Neuronal stem cell (in vitro differentiated cells): Measurements from ENCODE around the gene GYS2.

Source experiments
- DNase-seq: peaks from one replicate; pipeline ENCODE4 v3.0.0-alpha.2; 2013; ENCODE audit warnings: low spot score
- H2AFZ ChIP-seq: one replicate; pipeline ENCODE4 v1.6.1; 2013; ENCODE audit warnings: mild to moderate bottlenecking, low read length, inconsistent platforms
- H2AK5ac ChIP-seq: 2 replicates; pipeline ENCODE4 v1.6.1; 2013; ENCODE audit warnings: low read depth, mild to moderate bottlenecking, inconsistent platforms, low read length, moderate library complexity, mixed read lengths
- H2BK120ac ChIP-seq: 2 replicates; pipeline ENCODE4 v1.6.1; 2013; ENCODE audit warnings: low read depth, mild to moderate bottlenecking, inconsistent platforms, low read length, moderate library complexity, mixed read lengths
- H2BK12ac ChIP-seq: one replicate; pipeline ENCODE4 v1.6.1; 2013; ENCODE audit warnings: low read length, inconsistent platforms
- H2BK15ac ChIP-seq: 2 replicates; pipeline ENCODE4 v1.6.1; 2013; ENCODE audit warnings: mild to moderate bottlenecking, low read length, inconsistent platforms, mixed read lengths
- H2BK5ac ChIP-seq: one replicate; pipeline ENCODE4 v1.6.1; 2013; ENCODE audit warnings: inconsistent platforms, mild to moderate bottlenecking, low read length, moderate library complexity
- H3K14ac ChIP-seq: one replicate; pipeline ENCODE4 v1.6.1; 2013; ENCODE audit warnings: low read length, inconsistent platforms
- H3K18ac ChIP-seq: 2 replicates; pipeline ENCODE4 v1.6.1; 2013; ENCODE audit warnings: low read length, inconsistent platforms
- H3K23ac ChIP-seq: 2 replicates; pipeline ENCODE4 v1.6.1; 2013; ENCODE audit warnings: low read depth, mild to moderate bottlenecking, mixed read lengths, low read length, inconsistent platforms; ENCODE audit not compliant: poor library complexity
- H3K27ac ChIP-seq: replicated peaks from 3 replicates; pipeline ENCODE4 v1.5.1; 2013; ENCODE audit warnings: low read length, inconsistent platforms
- H3K27me3 ChIP-seq, 3 experiments: 2 replicates each; pipeline ENCODE4 v1.6.1; 2013; ENCODE audit warnings: low read length in 3 of 3, mild to moderate bottlenecking in 2 of 3, inconsistent platforms in 1 of 3, low read depth in 1 of 3, mixed read lengths in 1 of 3, moderate library complexity in 1 of 3; ENCODE audit not compliant: control insufficient read depth in 3 of 3, insufficient read depth in 3 of 3
- H3K36me3 ChIP-seq, 2 donors: replicated peaks in 1 of 2; 2 replicates each; pipeline ENCODE4 v1.6.1; 2013; ENCODE audit warnings: low read length in 2 of 2; ENCODE audit not compliant: control insufficient read depth in 2 of 2, insufficient read depth in 2 of 2
- H3K4ac ChIP-seq: 2 replicates; pipeline ENCODE4 v1.6.1; 2013; ENCODE audit warnings: inconsistent platforms, mild to moderate bottlenecking, low read length, moderate library complexity
- H3K4me1 ChIP-seq, 2 donors: 1 replicate in 1 of 2; 2 replicates in 1 of 2; pipeline ENCODE4 v1.6.1; 2013; ENCODE audit warnings: low read length in 2 of 2, low read depth in 1 of 2; ENCODE audit not compliant: control insufficient read depth in 2 of 2, insufficient read depth in 1 of 2
- H3K4me2 ChIP-seq: one replicate; pipeline ENCODE4 v1.6.1; 2013; ENCODE audit warnings: mild to moderate bottlenecking, low read length, inconsistent platforms; ENCODE audit not compliant: insufficient read depth, poor library complexity, severe bottlenecking
- H3K4me3 ChIP-seq, 2 donors: 2 replicates each; pipeline ENCODE4 v1.5.1; 2013; ENCODE audit warnings: low read length in 2 of 2, mild to moderate bottlenecking in 2 of 2, inconsistent platforms in 1 of 2, moderate library complexity in 1 of 2
- H3K79me1 ChIP-seq: one replicate; pipeline ENCODE4 v1.6.1; 2013; ENCODE audit warnings: low read depth, mild to moderate bottlenecking, inconsistent platforms, low read length, moderate library complexity
- H3K9ac ChIP-seq: one replicate; pipeline ENCODE4 v1.6.1; 2013; ENCODE audit warnings: mild to moderate bottlenecking, low read depth, low read length, inconsistent platforms; ENCODE audit not compliant: poor library complexity
- H3K9me3 ChIP-seq, 2 donors: replicated peaks in 1 of 2; 2 replicates each; pipeline versions ENCODE3 to v1.6.1; 2013; ENCODE audit warnings: low read length in 2 of 2, mild to moderate bottlenecking in 2 of 2, inconsistent platforms in 1 of 2, low read depth in 1 of 2, mixed read lengths in 1 of 2, moderate library complexity in 1 of 2; ENCODE audit not compliant: control insufficient read depth in 2 of 2, insufficient read depth in 1 of 2
- H4K8ac ChIP-seq: one replicate; pipeline ENCODE4 v1.6.1; 2013; ENCODE audit warnings: low read depth, mild to moderate bottlenecking, inconsistent platforms, low read length, moderate library complexity
- H4K91ac ChIP-seq: one replicate; pipeline ENCODE4 v1.6.1; 2013; ENCODE audit warnings: low read length, low read depth, mild to moderate bottlenecking, inconsistent platforms; ENCODE audit not compliant: poor library complexity
- WGBS, 2 donors: extraction: QIAGEN DNeasy Blood & Tissue Kit; methylation state at CpG; one replicate each; pipeline ENCODE4 v1.1.7; 2013; ENCODE audit warnings: missing lambda C conversion rate in 2 of 2, mixed read lengths in 1 of 2; ENCODE audit not compliant: insufficient read length in 2 of 2, insufficient replicate concordance in 1 of 2; ENCODE audit errors: extremely low coverage in 2 of 2; 5-methylcytosine and 5-hydroxymethylcytosine counted together

GYS2 gene

DNA sequence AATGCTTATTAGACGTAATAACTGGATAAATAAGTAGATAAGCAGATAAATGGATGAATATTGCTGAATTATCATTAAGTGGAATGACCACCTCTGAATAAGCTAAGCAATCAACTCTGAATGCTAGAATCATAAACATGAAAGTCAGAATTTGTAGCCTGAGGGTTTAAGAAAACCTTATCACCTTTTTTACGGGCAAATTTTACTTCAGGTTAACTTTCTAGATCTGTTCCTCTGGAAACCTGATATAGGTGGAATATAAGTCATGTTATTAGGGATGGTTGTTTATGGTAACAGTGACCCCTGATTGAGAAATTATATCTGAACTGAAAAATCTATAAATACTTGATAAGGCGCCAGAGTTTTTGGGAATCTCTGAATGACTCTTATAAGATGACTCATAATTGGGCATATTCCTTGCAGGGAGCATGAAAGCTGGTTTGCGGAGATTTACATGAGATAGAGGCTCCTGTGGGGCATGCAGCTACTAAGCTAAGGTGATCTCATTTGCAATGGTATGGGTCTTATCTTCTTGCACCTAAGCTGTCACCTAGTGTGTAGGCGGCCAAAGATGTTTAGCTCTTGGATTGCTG is 66.5 kb downstream of the GYS2 start:
- Histone ChIP-seq H4K91ac (no peak overlapping the region), H2BK120ac (no peak overlapping the region), H3K4me1 (no peaks in the 10 kb centered on the region), H2AFZ (no peak overlapping the region), H3K18ac (no peak overlapping the region), H2BK5ac (no peak overlapping the region), H3K27me3 (no peaks in the 10 kb centered on the region), H2BK12ac (no peak overlapping the region), H4K8ac (no peak overlapping the region), H3K4me3 (no peak overlapping the region), H3K9me3 (no peaks in the 10 kb centered on the region), H3K9ac (no peak overlapping the region), H3K79me1 (no peaks in the 10 kb centered on the region), H2AK5ac (no peak overlapping the region), H3K4me2 (no peak overlapping the region), H3K23ac (no peak overlapping the region), H3K14ac (no peak overlapping the region), H2BK15ac (no peak overlapping the region), H3K36me3 (no peaks in the 10 kb centered on the region), H3K4ac (no peak overlapping the region), H3K27ac (no peak overlapping the region)
- DNase-seq, result no peak
- no CpG with 5 or more reads among the region's 5 CpGs for WGBS, 2 donors

DNA sequence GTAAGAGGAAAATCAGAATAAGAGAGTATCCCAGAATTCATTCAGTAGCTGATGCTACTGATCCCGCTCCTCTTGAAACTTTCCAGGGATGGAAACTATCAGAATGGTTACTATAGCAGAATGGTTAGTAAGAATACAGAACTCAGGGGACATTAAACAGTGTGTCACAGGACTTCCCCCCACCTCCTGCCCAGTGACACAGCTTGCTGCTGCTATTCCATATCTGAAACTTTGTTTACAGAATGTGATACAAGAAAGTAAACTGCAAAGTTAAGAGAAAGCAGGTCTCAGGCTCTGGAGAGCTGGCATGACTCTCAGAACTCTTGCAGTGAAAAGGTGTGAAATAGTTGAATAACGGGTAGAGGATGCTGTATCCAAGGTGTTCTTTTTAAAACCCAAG is 75.2 kb downstream of the GYS2 start:
- peaks cover 0 to 15% (median 11%) of the 10 kb centered on the region in 3 experiments for H3K27me3 ChIP-seq

DNA sequence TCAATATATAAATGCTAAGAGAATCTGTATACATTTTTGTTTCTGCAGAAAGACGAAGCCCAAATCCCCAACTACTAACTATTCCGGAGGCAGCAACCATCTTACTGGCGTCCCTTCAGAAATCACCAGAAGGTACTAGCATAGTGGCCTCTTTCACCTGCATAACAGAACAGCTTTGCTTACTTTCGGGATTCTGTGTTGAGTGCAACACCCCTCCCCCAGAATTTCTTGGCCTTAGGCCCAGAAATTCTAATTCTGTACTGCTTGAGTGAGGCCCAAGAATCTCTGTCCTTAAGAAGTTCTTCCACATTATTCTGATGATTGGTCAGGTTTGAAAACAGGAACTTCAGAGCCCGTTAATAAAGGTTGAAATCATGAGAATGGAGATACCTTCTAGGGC is 75.7 kb downstream of the GYS2 start:
- H3K79me1 ChIP-seq, result no peaks in the 10 kb centered on the region
- no peak overlapping the region for H4K91ac ChIP-seq
- DNase-seq, result no peak
- H3K4me1 ChIP-seq, result peaks cover 0 to 1% of the 10 kb centered on the region in 2 donors
- no peak overlapping the region for H2BK5ac ChIP-seq
- H3K4ac ChIP-seq, result no peak overlapping the region
- no peak overlapping the region for H3K27ac ChIP-seq
- H3K27me3 ChIP-seq, result peaks cover 0 to 15% (median 11%) of the 10 kb centered on the region in 3 experiments
- H4K8ac ChIP-seq, result no peak overlapping the region
- no peak overlapping the region for H3K14ac ChIP-seq
- H3K18ac ChIP-seq, result no peak overlapping the region
- H3K4me3 ChIP-seq, result no peak overlapping the region
- H3K9ac ChIP-seq, result no peak overlapping the region
- no peak overlapping the region for H2AFZ ChIP-seq
- H2BK120ac ChIP-seq, result no peak overlapping the region
- H2BK12ac ChIP-seq, result no peak overlapping the region
- no peak overlapping the region for H2AK5ac ChIP-seq
- H2BK15ac ChIP-seq, result no peak overlapping the region
- no peaks in the 10 kb centered on the region for H3K9me3 ChIP-seq
- H3K36me3 ChIP-seq, result no peaks in the 10 kb centered on the region
- no CpG with 5 or more reads among the region's 5 CpGs for WGBS, 2 donors
- no peak overlapping the region for H3K4me2 ChIP-seq
- H3K23ac ChIP-seq, result no peak overlapping the region

More for the DNA sequence above, 75.2 kb downstream of the GYS2 start:
- H3K36me3 ChIP-seq, result no peaks in the 10 kb centered on the region
- no peak overlapping the region for H2AFZ ChIP-seq
- no peak overlapping the region for H3K4ac ChIP-seq
- H3K4me1 ChIP-seq, result peaks cover 0 to 1% of the 10 kb centered on the region in 2 donors
- H3K27ac ChIP-seq, result no peak overlapping the region
- no peak overlapping the region for H3K4me2 ChIP-seq
- DNase-seq, result no peak
- no peak overlapping the region for H3K23ac ChIP-seq
- H2BK5ac ChIP-seq, result no peak overlapping the region
- H3K9ac ChIP-seq, result no peak overlapping the region
- no peaks in the 10 kb centered on the region for H3K9me3 ChIP-seq
- no peaks in the 10 kb centered on the region for H3K79me1 ChIP-seq
- H3K4me3 ChIP-seq, result no peak overlapping the region
- no peak overlapping the region for H4K91ac ChIP-seq
- no peak overlapping the region for H2BK12ac ChIP-seq
- H2BK15ac ChIP-seq, result no peak overlapping the region
- no CpG with 5 or more reads among the region's 2 CpGs for WGBS, 2 donors
- H2BK120ac ChIP-seq, result no peak overlapping the region
- H4K8ac ChIP-seq, result no peak overlapping the region
- H3K18ac ChIP-seq, result no peak overlapping the region
- no peak overlapping the region for H3K14ac ChIP-seq
- no peak overlapping the region for H2AK5ac ChIP-seq

DNA sequence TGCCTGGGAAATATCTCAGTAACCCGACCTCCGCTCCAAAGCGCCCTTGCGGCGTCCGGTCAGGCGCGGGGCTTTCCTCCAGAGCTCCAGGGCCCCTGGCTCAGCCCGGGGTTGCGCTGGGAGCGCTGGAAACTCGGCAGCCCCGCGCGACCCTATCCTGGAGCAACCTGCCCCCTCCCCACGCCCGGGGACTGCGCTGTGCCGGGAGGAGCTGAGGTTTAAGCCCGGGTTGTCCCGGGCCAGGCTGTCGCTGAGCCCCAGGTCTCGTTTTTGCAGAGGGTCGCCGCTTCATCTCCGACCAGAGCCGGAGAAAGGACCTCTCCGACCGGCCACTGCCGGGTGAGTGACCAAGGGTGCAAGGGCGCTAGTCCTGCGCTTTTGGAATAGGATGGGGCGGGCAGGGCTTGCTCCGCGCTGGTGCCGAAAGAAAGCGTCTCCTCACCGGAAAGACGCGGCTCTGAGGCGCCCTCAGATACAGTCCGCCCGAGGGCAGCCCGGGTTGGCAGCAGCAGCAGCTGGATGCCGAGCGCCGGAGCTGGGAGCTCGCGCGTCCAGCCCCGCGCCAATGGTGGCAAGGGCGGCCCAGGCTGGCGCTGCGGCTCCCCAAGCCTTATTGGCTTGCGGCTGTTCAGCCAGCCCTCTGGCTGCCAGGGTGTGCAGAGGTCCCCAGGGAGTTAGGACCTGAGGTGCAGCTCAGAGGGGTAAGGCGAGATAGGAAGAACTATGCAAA is 77.0 kb downstream of the GYS2 start:
- H3K23ac ChIP-seq, result no peak overlapping the region
- H3K27ac ChIP-seq, result no peak overlapping the region
- no peak overlapping the region for H3K4ac ChIP-seq
- H2BK120ac ChIP-seq, result no peak overlapping the region
- H3K79me1 ChIP-seq, result no peaks in the 10 kb centered on the region
- no peak overlapping the region for H4K91ac ChIP-seq
- H2AK5ac ChIP-seq, result no peak overlapping the region
- peak overlapping the region; percentile 99 for H2AFZ ChIP-seq
- H3K9ac ChIP-seq, result peak overlapping the region; percentile 78
- no peak overlapping the region for H4K8ac ChIP-seq
- peak overlapping the region; percentile 81 for H3K4me2 ChIP-seq
- WGBS, 2 donors, result no CpG with 5 or more reads among the region's 57 CpGs
- H2BK12ac ChIP-seq, result no peak overlapping the region
- H3K18ac ChIP-seq, result peak overlapping the region; percentile 93
- no peak overlapping the region for H2BK5ac ChIP-seq
- peaks cover 0 to 1% of the 10 kb centered on the region in 2 donors for H3K4me1 ChIP-seq
- peak overlapping the region; percentile 65 to 89 for H3K4me3 ChIP-seq
- peak; percentile 51 for DNase-seq
- no peaks in the 10 kb centered on the region for H3K36me3 ChIP-seq
- no peak overlapping the region for H3K14ac ChIP-seq
- peak overlapping the region; percentile 13 for H2BK15ac ChIP-seq
- peaks cover 0 to 15% (median 11%) of the 10 kb centered on the region in 3 experiments for H3K27me3 ChIP-seq
- no peaks in the 10 kb centered on the region for H3K9me3 ChIP-seq
